Mucosa of descending colon (tissue), 3 donors: ENCODE measurements around the gene CBLB. TPM values are rescaled to one million over a fixed set of nuclear protein-coding genes. Genes with fewer than 3 reads are reported as not detected.
"Not testable (repeated sequence)": the region's sequence is repeated elsewhere in the genome, so short reads cannot be mapped to it uniquely, and the experiment has no call there.

Experiments
- ATAC-seq: fragments of 200-7000 bp; cut with Tn5 transposase; one replicate; pipeline ENCODE4 v1.9.1; 2020; ENCODE audit warnings: mild to moderate bottlenecking, moderate library complexity
- DNase-seq, 3 donors: peaks; one replicate each; pipeline ENCODE4 v3.0.0-alpha.2; 2020
- H3K36me3 ChIP-seq: fragments of 200-600 bp; one replicate; pipeline ENCODE4 v1.8.0; 2021; ENCODE audit warnings: low read depth, mild to moderate bottlenecking
- H3K4me1 ChIP-seq: fragments of 200-600 bp; one replicate; pipeline ENCODE4 v1.8.0; 2021; ENCODE audit warnings: low read depth, mild to moderate bottlenecking
- H3K4me3 ChIP-seq: fragments of 200-600 bp; one replicate; pipeline ENCODE4 v1.8.0; 2021; ENCODE audit warnings: mild to moderate bottlenecking
- H3K9me3 ChIP-seq: fragments of 200-600 bp; one replicate; pipeline ENCODE4 v1.8.0; 2021; ENCODE audit warnings: mild to moderate bottlenecking
- CTCF ChIP-seq: fragments of 200-600 bp; IDR thresholded peaks from one replicate; pipeline ENCODE4 v1.8.0; 2022; ENCODE audit warnings: antibody characterized with exemption, mild to moderate bottlenecking
- intact Hi-C, 2 donors: fragments of 100-400 bp; cut with DNase I in 1 of 2; cut with micrococcal nuclease in 1 of 2; formaldehyde crosslinking; loops; one replicate each; pipeline versions ENCODE4 v1.11.0 to v1.11.1; 2022; cut with DNase I, micrococcal nuclease
- total RNA-seq, 3 donors: library from RNA; stranded (reverse); fragmentation: NEBNext Ultra II Directional in 2 of 3; extraction: Animal tissue kit (Norgen Biotek cat#: 25700) in 2 of 3; gene quantifications; one replicate each; pipeline versions ENCODE4 v1.2.1 to v1.2.4, GENCODE V29; 2021 to 2023
- donor health status: DM: no; HTN: no; CAD: no; lungs with moderate emphysema.
- donor health status: DM: no; HTN: no; CAD: no.
- donor health status: DM: no; HTN: yes; CAD: no.

The CBLB gene
- total RNA-seq, 3 donors from 2014 or later: 41.7 to 52.2 (median 51.0) TPM

DNA sequence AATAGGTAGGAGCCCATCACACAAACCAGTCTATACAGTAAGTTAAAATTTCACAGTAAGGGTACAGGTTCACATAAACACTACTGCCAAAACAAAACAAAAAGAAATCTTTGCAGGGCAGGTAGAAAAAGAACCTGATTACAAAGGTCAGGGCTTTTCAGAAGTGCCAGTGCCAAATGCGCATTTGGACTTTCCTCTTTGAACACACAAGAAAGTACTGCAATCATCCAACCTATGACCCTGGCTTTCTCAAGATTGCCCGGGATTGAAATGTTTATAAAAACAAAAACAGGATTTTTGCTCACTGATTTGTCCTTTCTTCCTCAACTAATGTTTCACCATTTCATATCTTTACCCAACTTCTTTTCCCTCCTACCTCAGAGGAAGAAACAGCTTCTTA lies 47.4 kb downstream of the CBLB start:
- intact Hi-C loops: no loop called here
- DNase-seq (peak in 1 of 3 donors; percentile 64), ATAC-seq (peak; percentile 55)
- Histone ChIP-seq H3K4me3 (no peak overlapping the region), H3K36me3 (no peaks in the 10 kb centered on the region), H3K4me1 (peaks cover 35% of the 10 kb centered on the region), H3K9me3 (no peaks in the 10 kb centered on the region)
- TF ChIP-seq CTCF: no peak

- intact Hi-C loops: no loop called here
- DNase-seq: no peak
Measured at GRCh38 chr3:105816833-105817232, 52.0 kb downstream of the CBLB start.

GRCh38 chr3:105815331-105815730 lies 53.5 kb downstream of the CBLB start:
- H3K9me3 ChIP-seq, DNase-seq, H3K4me3 ChIP-seq, ATAC-seq, H3K36me3 ChIP-seq, intact Hi-C loops: not testable (repeated sequence)
- peaks cover 11% of the 10 kb centered on the region for H3K4me1 ChIP-seq

More at GRCh38 chr3:105816833-105817232, 52.0 kb downstream of the CBLB start:
- H3K4me1 ChIP-seq: peaks cover 19% of the 10 kb centered on the region
- no peak for TF ChIP-seq CTCF
- ATAC-seq: no peak
- H3K4me3 ChIP-seq: no peak overlapping the region
- H3K36me3 ChIP-seq: no peaks in the 10 kb centered on the region
- H3K9me3 ChIP-seq: no peaks in the 10 kb centered on the region

DNA sequence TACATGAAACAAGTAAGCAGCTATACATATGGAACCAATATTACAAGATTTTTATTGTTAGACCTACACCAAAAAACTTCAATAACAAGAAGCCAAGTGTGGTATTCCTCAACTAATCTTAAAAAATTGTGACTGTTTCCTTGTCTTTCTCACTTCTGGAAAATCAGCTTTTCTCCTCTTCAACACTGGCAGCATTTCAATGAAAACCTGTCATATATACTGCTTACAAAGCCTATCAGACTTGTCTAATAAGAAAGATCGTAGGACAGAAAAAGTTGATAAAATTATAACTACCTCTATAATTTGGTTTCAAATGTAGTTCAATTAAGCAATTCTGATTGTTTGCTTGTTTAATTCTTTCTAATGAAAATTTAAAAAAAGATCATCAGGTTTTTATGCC lies 55.1 kb downstream of the CBLB start:
- H3K36me3 ChIP-seq: no peaks in the 10 kb centered on the region
- no peak for ATAC-seq
- no peaks in the 10 kb centered on the region for H3K9me3 ChIP-seq
- H3K4me3 ChIP-seq: no peak overlapping the region
- H3K4me1 ChIP-seq: peaks cover 12% of the 10 kb centered on the region
- intact Hi-C loops: no loop called here
- no peak for DNase-seq
- TF ChIP-seq CTCF: no peak

GRCh38 chr3:105812194-105812586 lies 56.6 kb downstream of the CBLB start:
- intact Hi-C loops: no loop called here
- Histone ChIP-seq H3K36me3 (no peaks in the 10 kb centered on the region), H3K4me3 (no peak overlapping the region), H3K4me1 (peaks cover 16% of the 10 kb centered on the region), H3K9me3 (no peaks in the 10 kb centered on the region)
- ATAC-seq (no peak), DNase-seq (no peak)
- no peak for TF ChIP-seq CTCF

DNA sequence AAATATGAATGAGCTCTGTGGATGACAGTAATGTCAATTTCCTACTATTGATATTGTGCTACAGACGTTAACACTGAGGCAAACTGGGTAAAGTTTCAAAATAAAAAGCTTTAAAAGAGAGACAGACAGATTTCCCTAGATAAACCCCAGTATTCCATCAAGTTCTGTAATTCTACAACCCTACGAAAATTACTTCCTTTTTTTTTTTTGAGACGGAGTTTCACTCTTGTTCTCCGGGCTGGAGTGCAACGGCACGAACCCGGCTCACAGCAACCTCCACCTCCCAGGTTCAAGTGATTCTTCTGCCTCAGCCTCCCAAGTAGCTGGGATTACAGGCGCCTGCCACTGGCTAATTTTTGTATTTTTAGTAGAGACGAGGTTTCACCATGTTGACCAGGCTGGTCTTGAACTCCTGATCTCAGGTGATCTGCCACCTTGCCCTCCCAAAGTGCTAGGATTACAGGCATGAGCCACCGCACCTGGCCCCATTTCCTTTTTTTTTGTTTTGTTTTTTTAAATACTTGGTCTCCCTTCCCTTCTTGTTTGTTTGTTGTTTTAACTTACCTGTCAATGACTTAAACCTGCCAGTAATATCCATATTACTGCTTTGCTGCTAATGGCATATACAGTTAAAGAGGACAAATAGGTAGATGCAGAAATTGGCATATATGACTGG lies 57.2 kb downstream of the CBLB start:
- no peak for TF ChIP-seq CTCF
- Histone ChIP-seq H3K9me3 (no peaks in the 10 kb centered on the region), H3K4me1 (peaks cover 16% of the 10 kb centered on the region), H3K4me3 (no peak overlapping the region), H3K36me3 (no peaks in the 10 kb centered on the region)
- ATAC-seq (no peak), DNase-seq (no peak)
- intact Hi-C loops: no loop called here
